GM23248 (cell line): Measurements from ENCODE around the gene GPR108. TPM values are rescaled to one million over a fixed set of nuclear protein-coding genes. Genes with fewer than 3 reads are reported as not detected.

Experiments used
- DNase-seq: peaks from one replicate; pipeline ENCODE4 v3.0.0-alpha.2; 2015
- H2AFZ ChIP-seq: fragments of 200-600 bp; sonication (generic); 2 replicates; pipeline ENCODE4 v1.6.1; 2016; ENCODE audit warnings: antibody characterized with exemption
- H3F3A ChIP-seq: fragments of 200-600 bp; sonication (generic); 2 replicates; pipeline ENCODE4 v1.6.1; 2016; ENCODE audit warnings: mild to moderate bottlenecking, antibody characterized with exemption, mixed run types; ENCODE audit not compliant: insufficient read depth
- H3K27ac ChIP-seq: fragments of 200-600 bp; sonication (generic); 2 replicates; pipeline ENCODE4 v1.5.1; 2016; ENCODE audit warnings: mild to moderate bottlenecking
- H3K27me3 ChIP-seq: fragments of 200-600 bp; sonication (generic); replicated peaks from 2 replicates; pipeline ENCODE4 v1.6.1; 2016; ENCODE audit warnings: mild to moderate bottlenecking; ENCODE audit not compliant: insufficient read depth
- H3K36me3 ChIP-seq: fragments of 200-600 bp; sonication (generic); 2 replicates; pipeline ENCODE4 v1.6.1; 2016; ENCODE audit warnings: low read depth, mild to moderate bottlenecking
- H3K4me1 ChIP-seq: fragments of 200-600 bp; sonication (generic); 2 replicates; pipeline ENCODE4 v1.6.1; 2016; ENCODE audit warnings: mild to moderate bottlenecking; ENCODE audit not compliant: insufficient read depth
- H3K4me2 ChIP-seq: fragments of 200-600 bp; sonication (generic); one replicate; pipeline ENCODE4 v1.6.1; 2016; ENCODE audit warnings: mild to moderate bottlenecking; ENCODE audit not compliant: unreplicated experiment
- H3K4me3 ChIP-seq: fragments of 200-600 bp; sonication (generic); 2 replicates; pipeline ENCODE4 v1.5.1; 2016; ENCODE audit warnings: mild to moderate bottlenecking
- H3K79me2 ChIP-seq: fragments of 200-600 bp; sonication (generic); 2 replicates; pipeline ENCODE4 v1.6.1; 2016; ENCODE audit warnings: mild to moderate bottlenecking; ENCODE audit not compliant: insufficient read depth
- H3K9ac ChIP-seq: fragments of 200-600 bp; sonication (generic); 2 replicates; pipeline ENCODE4 v1.6.1; 2016; ENCODE audit warnings: mild to moderate bottlenecking
- H3K9me2 ChIP-seq: fragments of 200-600 bp; sonication (generic); 2 replicates; pipeline ENCODE4 v1.6.1; 2016; ENCODE audit warnings: mixed run types, mild to moderate bottlenecking, moderate library complexity; ENCODE audit not compliant: insufficient read depth
- H3K9me3 ChIP-seq: fragments of 200-600 bp; sonication (generic); one replicate; pipeline ENCODE4 v1.6.1; 2017; ENCODE audit warnings: low read depth
- H4K20me1 ChIP-seq: fragments of 200-600 bp; sonication (generic); 2 replicates; pipeline ENCODE4 v1.6.0; 2016; ENCODE audit not compliant: insufficient read depth
- EZH2 ChIP-seq: fragments of 200-600 bp; sonication (generic); IDR thresholded peaks from 2 replicates; pipeline ENCODE4 v1.6.1; 2018; ENCODE audit warnings: antibody characterized with exemption, mild to moderate bottlenecking; ENCODE audit not compliant: insufficient read depth, poor library complexity, severe bottlenecking
- EZH2phosphoT487 ChIP-seq: fragments of 200-600 bp; sonication (generic); IDR thresholded peaks from 2 replicates; pipeline ENCODE4 v1.6.1; 2018; ENCODE audit warnings: antibody characterized with exemption, moderate library complexity, mild to moderate bottlenecking, low read depth; ENCODE audit not compliant: insufficient read depth
- WGBS, 2 experiments: methylation state at CpG; one replicate each; pipeline ENCODE4 v1.1.6; 2015 to 2017; ENCODE audit warnings: low lambda C conversion rate in 2 of 2, low coverage in 1 of 2; ENCODE audit errors: missing lambda C conversion rate in 2 of 2; 5-methylcytosine and 5-hydroxymethylcytosine counted together
- in situ Hi-C: fragments of 300-500 bp; cut with MboI; formaldehyde crosslinking; loops from 2 replicates; pipeline ENCODE4 v1.15.0; 2020
- microRNA-seq: library from miRNA; unstranded; fragments of <30 nt; microRNA quantifications from one replicate; pipeline ENCODE4, GENCODE V29; 2016; ENCODE audit warnings: borderline number of aligned reads
- polyA plus RNA-seq: library from polyadenylated mRNA; unstranded; fragments of >200 nt; fragmentation: Nextera tagmentation; extraction: Ambion mirVana; gene quantifications from 2 replicates; pipeline ENCODE4 v1.2.1, GENCODE V29; 2016
- total RNA-seq: library from RNA; depleted of rRNA; stranded (reverse); fragments of >200 nt; shearing (Covaris generic); gene quantifications from 2 replicates; pipeline ENCODE4 v1.2.3, GENCODE V29; 2014; rRNA removed

Gene GPR108
- total and polyA plus RNA-seq, 2 experiments from 2014 or later, result 75.7 to 78.8 TPM

- Histone ChIP-seq H3K27me3 (no peaks in the 10 kb centered on the region), H3F3A (no peaks in the 10 kb centered on the region), H3K9me2 (no peaks in the 10 kb centered on the region), H3K79me2 (no peaks in the 10 kb centered on the region), H3K9ac (no peak overlapping the region), H3K27ac (no peak overlapping the region), H2AFZ (no peak overlapping the region), H3K36me3 (no peaks in the 10 kb centered on the region), H3K4me1 (peaks cover 6% of the 10 kb centered on the region; the same call in 1 of the 2 replicates), H3K4me3 (no peak overlapping the region), H3K9me3 (no peaks in the 10 kb centered on the region), H4K20me1 (no peaks in the 10 kb centered on the region), H3K4me2 (no peak overlapping the region)
- in situ Hi-C loops, result no loop called here
- WGBS, 2 experiments, result 71 to 77% methylated on average over 3 of the region's 3 CpGs
- DNase-seq, result no peak
- TF ChIP-seq EZH2phosphoT487 (no peak), EZH2 (no peak)
These were observed 54.7 kb downstream of the GPR108 start for GRCh38 chr19:6682607-6683128.

GRCh38 chr19:6680141-6680540, 57.2 kb downstream of the GPR108 start:
- no peaks in the 10 kb centered on the region for H4K20me1 ChIP-seq
- H3K4me2 ChIP-seq, result no peak overlapping the region
- in situ Hi-C loops, result no loop called here
- no peaks in the 10 kb centered on the region for H3K9me2 ChIP-seq
- H3K27me3 ChIP-seq, result no peaks in the 10 kb centered on the region
- H3K9me3 ChIP-seq, result no peaks in the 10 kb centered on the region
- no peak overlapping the region for H3K9ac ChIP-seq
- TF ChIP-seq EZH2phosphoT487 (no peak), EZH2 (no peak)
- no peaks in the 10 kb centered on the region for H3F3A ChIP-seq
- no peak overlapping the region for H3K27ac ChIP-seq
- 87 to 93% methylated on average over 1 of the region's 1 CpG for WGBS, 2 experiments
- H3K36me3 ChIP-seq, result no peaks in the 10 kb centered on the region
- no peak overlapping the region for H3K4me3 ChIP-seq
- H3K79me2 ChIP-seq, result no peaks in the 10 kb centered on the region
- no peak overlapping the region for H2AFZ ChIP-seq
- H3K4me1 ChIP-seq, result peaks cover 5% of the 10 kb centered on the region; the same call in 1 of the 2 replicates
- DNase-seq, result no peak

Small RNAs within 50 kb of the gene (microRNA-seq; reads per million reads assigned to microRNA genes)
- gene MIR6791, result not detected

Other genes starting within 250 kb of the GPR108 start
- not detected in 2 replicates for gene TUBB4A, start 235.3 kb downstream of the GPR108 start, total RNA-seq
- not detected in 2 replicates for gene TUBB4A, start 235.3 kb downstream of the GPR108 start, polyA plus RNA-seq
- gene TNFSF9, start 206.6 kb downstream of the GPR108 start, total RNA-seq, result 0.22 and 1.1 TPM in 2 replicates
- gene TNFSF9, start 206.6 kb downstream of the GPR108 start, polyA plus RNA-seq, result 0.29 and 0.58 TPM in 2 replicates
- not detected in 2 replicates for gene CD70, start 146.4 kb downstream of the GPR108 start, total RNA-seq
- 0.20 and 0.49 TPM in 2 replicates for gene CD70, start 146.4 kb downstream of the GPR108 start, polyA plus RNA-seq
- not detected in 2 replicates for gene TNFSF14, start 67.4 kb downstream of the GPR108 start, total RNA-seq
- gene TNFSF14, start 67.4 kb downstream of the GPR108 start, polyA plus RNA-seq, result not detected in 2 replicates
- 3.1 and 5.6 TPM in 2 replicates for gene C3, start 16.9 kb downstream of the GPR108 start, total RNA-seq
- gene C3, start 16.9 kb downstream of the GPR108 start, polyA plus RNA-seq, result 3.5 and 4.8 TPM in 2 replicates
- gene TRIP10, start 2.1 kb upstream of the GPR108 start, total RNA-seq, result 48.0 and 68.2 TPM in 2 replicates
- gene TRIP10, start 2.1 kb upstream of the GPR108 start, polyA plus RNA-seq, result 48.9 and 50.1 TPM in 2 replicates
- not detected in 2 replicates for gene SH2D3A, start 29.9 kb upstream of the GPR108 start, total RNA-seq
- gene SH2D3A, start 29.9 kb upstream of the GPR108 start, polyA plus RNA-seq, result 0.18 TPM in 1 of 2 replicates, not detected in the other
- not detected in 2 replicates for gene VAV1, start 35.1 kb upstream of the GPR108 start, total RNA-seq
- gene VAV1, start 35.1 kb upstream of the GPR108 start, polyA plus RNA-seq, result not detected in 2 replicates
- not detected in 2 replicates for gene ADGRE1, start 150.0 kb upstream of the GPR108 start, total RNA-seq
- not detected in 2 replicates for gene ADGRE1, start 150.0 kb upstream of the GPR108 start, polyA plus RNA-seq